ENCODE data around the gene CDKN2B. TPM values are rescaled to one million over a fixed set of nuclear protein-coding genes. Genes with fewer than 3 reads are reported as not detected.

The CDKN2B gene
- total and polyA plus RNA-seq, 2 of the 4 experiments (the other 2 are of a cell fraction): 3.6 to 8.2 TPM

GRCh38 chr9:22022396-22022795 is 13.3 kb upstream of the CDKN2B start:
- H3K4ac ChIP-seq (ENCODE audit: low read depth, low read length): no peak overlapping the region
- BruUV-seq (replicated peaks): no TSS peak
- H3K56ac ChIP-seq (ENCODE audit: extremely low read depth, insufficient read depth, low read length): no peak overlapping the region
- no peak overlapping the region for H3K27ac ChIP-seq (ENCODE audit: insufficient read depth, low read length)
- H3K27me3 ChIP-seq (ENCODE audit: control insufficient read depth, insufficient read depth, low read length): no peaks in the 10 kb centered on the region
- ATAC-seq (ENCODE audit: low read depth): no peak
- H3K4me3 ChIP-seq (ENCODE audit: insufficient read depth, low read depth, low read length): no peak overlapping the region
- H2BK15ac ChIP-seq (ENCODE audit: low read depth, low read length): no peak overlapping the region
- dilution Hi-C loops (cut with HindIII; ENCODE audit: low sequenced_read_pairs, unreplicated experiment): no loop called here
- no peaks in the 10 kb centered on the region for H4K20me1 ChIP-seq (ENCODE audit: insufficient read depth, low read length)
- no peak overlapping the region for H4K8ac ChIP-seq (ENCODE audit: low read depth in 2 of 2, low read length in 2 of 2)
- no peak overlapping the region for H3K14ac ChIP-seq (replicated peaks; ENCODE audit: low read depth, low read length)
- intact Hi-C loops (cut with micrococcal nuclease): no loop called here
- no peak for DNase-seq
- H3K9me3 ChIP-seq (ENCODE audit: control insufficient read depth, insufficient read depth, low read length): no peaks in the 10 kb centered on the region
- ChIA-PET CTCF (no interaction called here), POLR2A (ENCODE audit: unreplicated experiment) (no interaction called here)
- no peak overlapping the region for H4K91ac ChIP-seq (ENCODE audit: insufficient read depth, low read depth, low read length)
- H3K36me3 ChIP-seq (ENCODE audit: control insufficient read depth, insufficient read depth, low read length): no peaks in the 10 kb centered on the region
- no peak overlapping the region for H4K5ac ChIP-seq (ENCODE audit: low read depth, low read length)
- no peak overlapping the region for H2BK20ac ChIP-seq (ENCODE audit: low read depth, low read length)
- H3K79me1 ChIP-seq (ENCODE audit: low read depth in 1 of 2, low read length in 2 of 2): 0 out of 4 replicates have a peak, but pooled peaks cover 0 to 4% of the 10 kb centered on the region in 2 experiments
- H3K9ac ChIP-seq (ENCODE audit: low read depth, low read length): no peak overlapping the region
- H2AFZ ChIP-seq (replicated peaks; ENCODE audit: low read length, poor library complexity): no peak overlapping the region
- H3K18ac ChIP-seq (ENCODE audit: low read depth, low read length): no peak overlapping the region
- H3K4me2 ChIP-seq (ENCODE audit: low read depth, low read length): no peak overlapping the region
- no peak overlapping the region for H2BK5ac ChIP-seq (ENCODE audit: low read depth, low read length, poor library complexity, severe bottlenecking)
- H2AK5ac ChIP-seq (ENCODE audit: low read depth, low read length): no peak overlapping the region
- in situ Hi-C loops (cut with MboI; ENCODE audit: low sequenced_read_pairs): loop anchor here (25.0 kb wide), 1 partner anchor 685 kb away; the partner anchor contains the start of gene KLHL9
- no peak for TF ChIP-seq MXI1 (IDR thresholded peaks at IDR 0.05; ENCODE audit: borderline replicate concordance, low read depth, low read length)
- TF ChIP-seq RAD21 (IDR thresholded peaks at IDR 0.05; ENCODE audit: low read length): no peak
- TF ChIP-seq, protein P1, sequence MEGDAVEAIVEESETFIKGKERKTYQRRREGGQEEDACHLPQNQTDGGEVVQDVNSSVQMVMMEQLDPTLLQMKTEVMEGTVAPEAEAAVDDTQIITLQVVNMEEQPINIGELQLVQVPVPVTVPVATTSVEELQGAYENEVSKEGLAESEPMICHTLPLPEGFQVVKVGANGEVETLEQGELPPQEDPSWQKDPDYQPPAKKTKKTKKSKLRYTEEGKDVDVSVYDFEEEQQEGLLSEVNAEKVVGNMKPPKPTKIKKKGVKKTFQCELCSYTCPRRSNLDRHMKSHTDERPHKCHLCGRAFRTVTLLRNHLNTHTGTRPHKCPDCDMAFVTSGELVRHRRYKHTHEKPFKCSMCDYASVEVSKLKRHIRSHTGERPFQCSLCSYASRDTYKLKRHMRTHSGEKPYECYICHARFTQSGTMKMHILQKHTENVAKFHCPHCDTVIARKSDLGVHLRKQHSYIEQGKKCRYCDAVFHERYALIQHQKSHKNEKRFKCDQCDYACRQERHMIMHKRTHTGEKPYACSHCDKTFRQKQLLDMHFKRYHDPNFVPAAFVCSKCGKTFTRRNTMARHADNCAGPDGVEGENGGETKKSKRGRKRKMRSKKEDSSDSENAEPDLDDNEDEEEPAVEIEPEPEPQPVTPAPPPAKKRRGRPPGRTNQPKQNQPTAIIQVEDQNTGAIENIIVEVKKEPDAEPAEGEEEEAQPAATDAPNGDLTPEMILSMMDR (conservative IDR thresholded peaks at IDR 0.05; ENCODE audit: low read depth, low read length): no peak
- TF ChIP-seq CEBPB (IDR thresholded peaks at IDR 0.05; ENCODE audit: low read depth, low read length): no peak
- TF ChIP-seq RFX5 (IDR thresholded peaks at IDR 0.05; ENCODE audit: low read depth, low read length): no peak
- TF ChIP-seq POLR2A (IDR thresholded peaks at IDR 0.05; ENCODE audit: low read depth, low read length): no peak
- TF ChIP-seq MAZ (IDR thresholded peaks at IDR 0.05; ENCODE audit: borderline replicate concordance, low read depth, low read length): no peak
- no peak for TF ChIP-seq SMC3 (IDR thresholded peaks at IDR 0.05; ENCODE audit: low read depth, low read length)
- TF ChIP-seq NFE2L2 (IDR thresholded peaks at IDR 0.05; ENCODE audit: low read depth, low read length): no peak
- TF ChIP-seq ELK1 (IDR thresholded peaks at IDR 0.05; ENCODE audit: borderline replicate concordance, low read depth, low read length): no peak
- no peak for TF ChIP-seq MAFK (IDR thresholded peaks at IDR 0.05; ENCODE audit: low read depth, low read length)
- no peak for TF ChIP-seq USF2 (IDR thresholded peaks at IDR 0.05; ENCODE audit: low read depth, low read length)
- no peak for TF ChIP-seq RCOR1 (IDR thresholded peaks at IDR 0.05; ENCODE audit: insufficient replicate concordance, low read length)
- TF ChIP-seq FOS (IDR thresholded peaks at IDR 0.05; ENCODE audit: low read depth, low read length): no peak
- no peaks in the 10 kb centered on the region for H3K9me1 ChIP-seq (ENCODE audit: insufficient read depth, low read length)
- no peak overlapping the region for H2AK9ac ChIP-seq (replicated peaks; ENCODE audit: low read depth, low read length, poor library complexity)
- no peak overlapping the region for H3K23ac ChIP-seq (ENCODE audit: low read depth, low read length)
- H3K4me1 ChIP-seq (ENCODE audit: control insufficient read depth, insufficient read depth, low read length): no peaks in the 10 kb centered on the region
- WGBS, 2 experiments (ENCODE audit: extremely low coverage in 2 of 2, insufficient read length in 1 of 2): 100% methylated on average over 2 of the region's 3 CpGs; no CpG with 5 or more reads in 1 of the 2 experiments
- no peak overlapping the region for H2BK120ac ChIP-seq (ENCODE audit: low read depth, low read length)

All from IMR-90 (cell line).